Bronchial epithelial cell (primary cell): ENCODE results near the gene PCYT1A. TPM values are rescaled to one million over a fixed set of nuclear protein-coding genes. Genes with fewer than 3 reads are reported as not detected.

Experiments used
- DNase-seq: peaks from one replicate; pipeline ENCODE4 v3.0.0-alpha.2; 2010; ENCODE audit warnings: low read depth
- FAIRE-seq: peaks from 2 replicates; lab custom pipeline; 2011; peaks lifted over from hg19 to GRCh38; lab: Jason Lieb, UNC
- H3K27me3 ChIP-seq: 2 replicates; pipeline ENCODE4 v1.5.1; 2011; ENCODE audit warnings: low read length; ENCODE audit not compliant: control insufficient read depth, insufficient read depth
- H3K36me3 ChIP-seq: 2 replicates; pipeline ENCODE4 v1.5.1; 2011; ENCODE audit warnings: low read length; ENCODE audit not compliant: control insufficient read depth, insufficient read depth
- H3K4me3 ChIP-seq: 2 replicates; pipeline ENCODE4 v1.5.1; 2011; ENCODE audit warnings: mild to moderate bottlenecking, low read depth, low read length, control low read depth
- CTCF ChIP-seq: IDR thresholded peaks from 2 replicates; pipeline ENCODE4 v1.5.1; 2011; ENCODE audit warnings: mild to moderate bottlenecking, moderate library complexity, low read length, control low read depth, inconsistent platforms; ENCODE audit not compliant: insufficient read depth, severe bottlenecking
- total RNA-seq: library from RNA; depleted of rRNA; stranded (reverse); fragments of >200 nt; gene quantifications from 2 replicates; pipeline ENCODE4 v1.2.1, GENCODE V29; 2014

The PCYT1A gene
- total RNA-seq, 1 donor from 2014 or later: 52.9 TPM

GRCh38 chr3:196220991-196221390 lies 66.5 kb downstream of the PCYT1A start:
- DNase-seq (no peak), FAIRE-seq (no peak)
- no peaks in the 10 kb centered on the region for H3K36me3 ChIP-seq
- H3K27me3 ChIP-seq: peaks cover 10% of the 10 kb centered on the region
- no peak overlapping the region for H3K4me3 ChIP-seq
- TF ChIP-seq CTCF: no peak

DNA sequence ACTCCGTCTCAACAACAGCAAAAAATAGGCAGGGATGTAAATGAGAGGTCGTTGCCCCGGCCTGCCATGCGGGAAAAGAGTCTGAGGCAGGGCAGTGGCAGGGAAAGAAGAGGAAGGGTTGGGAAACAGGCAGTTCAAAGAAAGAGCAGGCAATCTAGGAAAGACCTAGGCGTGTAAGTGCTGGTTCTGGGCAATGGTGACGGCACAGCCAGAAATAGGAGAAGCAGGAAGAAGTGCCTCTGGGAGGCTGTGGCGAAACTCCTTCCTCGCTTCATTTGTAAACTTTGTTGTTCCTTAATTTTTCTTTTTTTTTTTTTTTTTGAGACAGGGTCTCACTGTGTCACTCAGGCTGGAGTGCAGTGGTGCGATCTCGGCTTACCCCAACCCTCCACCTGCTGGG lies 66.9 kb downstream of the PCYT1A start:
- peak; percentile 38 for DNase-seq
- no peak for FAIRE-seq

GRCh38 chr3:196219970-196220311 lies 67.6 kb downstream of the PCYT1A start:
- no peak for TF ChIP-seq CTCF
- FAIRE-seq (no peak), DNase-seq (no peak)
- Histone ChIP-seq H3K27me3 (peaks cover 10% of the 10 kb centered on the region), H3K4me3 (no peak overlapping the region), H3K36me3 (no peaks in the 10 kb centered on the region)

More for the DNA sequence above, 66.9 kb downstream of the PCYT1A start:
- H3K4me3 ChIP-seq: no peak overlapping the region
- TF ChIP-seq CTCF: no peak
- no peaks in the 10 kb centered on the region for H3K36me3 ChIP-seq
- H3K27me3 ChIP-seq: peaks cover 10% of the 10 kb centered on the region

GRCh38 chr3:196219194-196219969 lies 68.1 kb downstream of the PCYT1A start:
- peak; percentile 45 for DNase-seq
- H3K4me3 ChIP-seq: no peak overlapping the region
- H3K36me3 ChIP-seq: no peaks in the 10 kb centered on the region
- H3K27me3 ChIP-seq: peaks cover 10% of the 10 kb centered on the region
- no peak for FAIRE-seq
- TF ChIP-seq CTCF: no peak

DNA sequence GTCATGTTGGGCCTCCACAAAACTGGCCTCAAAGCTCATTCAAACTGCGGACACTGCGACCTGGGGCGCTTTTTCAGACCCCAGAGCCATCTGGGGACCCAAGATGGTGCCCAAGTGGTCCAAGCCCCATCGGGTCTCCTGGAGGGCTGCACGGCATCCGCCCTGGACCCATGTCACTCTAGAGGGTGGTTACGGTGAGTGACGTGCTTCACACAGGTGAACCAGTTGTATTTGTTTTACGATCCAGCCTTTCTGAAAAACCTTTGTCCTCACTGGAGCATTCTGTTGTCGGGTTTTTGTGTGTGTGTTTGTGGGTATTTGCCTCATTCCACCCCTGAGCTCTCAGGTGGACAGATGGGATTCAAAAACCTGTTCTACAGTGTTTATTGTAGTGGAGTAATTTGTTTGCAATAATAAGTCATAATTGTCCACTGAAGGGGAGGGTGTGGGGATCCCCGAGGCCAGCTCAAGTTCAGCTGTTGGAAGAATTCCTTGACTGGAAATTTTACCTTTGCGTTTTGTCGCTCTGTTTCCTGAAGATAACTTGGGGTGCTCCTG lies 69.3 kb downstream of the PCYT1A start:
- DNase-seq: no peak
- peak; percentile 75 for FAIRE-seq

More for the DNA sequence above, 69.3 kb downstream of the PCYT1A start:
- H3K4me3 ChIP-seq: no peak overlapping the region
- TF ChIP-seq CTCF: no peak
- no peaks in the 10 kb centered on the region for H3K36me3 ChIP-seq
- peaks cover 10% of the 10 kb centered on the region for H3K27me3 ChIP-seq
